ENCODE data around the gene SP9. TPM values are rescaled to one million over a fixed set of nuclear protein-coding genes. Genes with fewer than 3 reads are reported as not detected.
"Not testable (repeated sequence)": the region's sequence is repeated elsewhere in the genome, so short reads cannot be mapped to it uniquely, and the experiment has no call there.

Gene SP9
- total RNA-seq, 6 experiments from 2014 or later: not detected

DNA sequence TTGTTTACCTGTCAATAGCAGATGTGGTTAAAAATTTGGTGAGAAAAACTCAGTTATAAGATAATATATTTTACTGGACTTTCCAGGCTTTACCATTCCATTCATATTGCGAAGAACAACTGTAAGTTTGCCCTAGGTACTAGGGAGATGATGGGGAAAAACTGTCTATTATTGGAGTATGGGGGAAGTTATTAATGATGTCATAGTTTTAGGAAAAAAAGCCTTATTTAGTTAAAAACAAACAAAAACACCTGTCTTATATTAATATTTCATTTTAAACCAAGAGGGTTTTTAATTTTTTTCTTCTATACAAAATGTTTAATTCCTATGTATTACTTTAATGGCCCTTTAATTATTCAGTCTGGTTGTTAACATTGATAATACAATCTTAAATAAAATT lies 18.2 kb downstream of the SP9 start:
- Histone ChIP-seq H3K27ac (no peak overlapping the region), H3K27me3 (no peaks in the 10 kb centered on the region), H3K4me1 (peaks cover 0 to 9% (median 0%) of the 10 kb centered on the region in 4 donors), H3K9me3 (no peaks in the 10 kb centered on the region), H3K36me3 (peaks cover 0 to 22% (median 2%) of the 10 kb centered on the region in 4 donors), H3K4me3 (no peak overlapping the region)
- WGBS (ENCODE audit: insufficient coverage, low coverage, low lambda C conversion rate, missing lambda C conversion rate): 100% methylated on average over 1 of the region's 1 CpG
- TF ChIP-seq POLR2A (IDR thresholded peaks at IDR 0.05): no peak
- TF ChIP-seq, protein P1, sequence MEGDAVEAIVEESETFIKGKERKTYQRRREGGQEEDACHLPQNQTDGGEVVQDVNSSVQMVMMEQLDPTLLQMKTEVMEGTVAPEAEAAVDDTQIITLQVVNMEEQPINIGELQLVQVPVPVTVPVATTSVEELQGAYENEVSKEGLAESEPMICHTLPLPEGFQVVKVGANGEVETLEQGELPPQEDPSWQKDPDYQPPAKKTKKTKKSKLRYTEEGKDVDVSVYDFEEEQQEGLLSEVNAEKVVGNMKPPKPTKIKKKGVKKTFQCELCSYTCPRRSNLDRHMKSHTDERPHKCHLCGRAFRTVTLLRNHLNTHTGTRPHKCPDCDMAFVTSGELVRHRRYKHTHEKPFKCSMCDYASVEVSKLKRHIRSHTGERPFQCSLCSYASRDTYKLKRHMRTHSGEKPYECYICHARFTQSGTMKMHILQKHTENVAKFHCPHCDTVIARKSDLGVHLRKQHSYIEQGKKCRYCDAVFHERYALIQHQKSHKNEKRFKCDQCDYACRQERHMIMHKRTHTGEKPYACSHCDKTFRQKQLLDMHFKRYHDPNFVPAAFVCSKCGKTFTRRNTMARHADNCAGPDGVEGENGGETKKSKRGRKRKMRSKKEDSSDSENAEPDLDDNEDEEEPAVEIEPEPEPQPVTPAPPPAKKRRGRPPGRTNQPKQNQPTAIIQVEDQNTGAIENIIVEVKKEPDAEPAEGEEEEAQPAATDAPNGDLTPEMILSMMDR (IDR thresholded peaks at IDR 0.05): no peak
- intact Hi-C loops (cut with DNase I): no loop called here
- DNase-seq: no peak
- no peak for ATAC-seq

DNA sequence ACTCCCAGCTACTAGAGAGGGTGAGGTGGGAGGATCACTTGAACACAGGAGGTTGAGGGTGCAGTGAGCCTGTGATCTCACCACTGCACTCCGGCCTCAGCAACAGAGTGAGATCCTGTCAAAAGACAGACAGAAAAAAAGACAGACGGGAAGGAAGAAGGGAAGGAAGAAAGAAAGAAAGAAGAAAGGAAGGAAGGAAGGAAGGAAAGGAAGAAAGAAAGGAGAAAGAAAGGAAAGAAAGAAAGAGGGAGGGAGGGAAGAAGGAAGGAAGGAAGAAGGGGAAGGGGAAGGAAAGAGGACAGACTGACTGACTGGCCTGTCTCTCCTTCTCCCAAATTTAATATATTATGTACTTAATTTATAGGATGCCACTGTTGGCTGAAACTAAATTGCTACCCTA lies 21.6 kb downstream of the SP9 start:
- WGBS (ENCODE audit: insufficient coverage, low coverage, low lambda C conversion rate, missing lambda C conversion rate): 88% methylated on average over 2 of the region's 2 CpGs
- H3K36me3 ChIP-seq: peaks cover 0 to 10% (median 0%) of the 10 kb centered on the region in 4 donors
- TF ChIP-seq, protein P1 (IDR thresholded peaks at IDR 0.05): no peak
- no peak for TF ChIP-seq POLR2A (IDR thresholded peaks at IDR 0.05)
- DNase-seq (no peak), ATAC-seq (no peak)
- intact Hi-C loops (cut with DNase I): no loop called here
- no peaks in the 10 kb centered on the region for H3K27me3 ChIP-seq
- no peak overlapping the region for H3K27ac ChIP-seq
- no peaks in the 10 kb centered on the region for H3K4me1 ChIP-seq
- no peak overlapping the region for H3K4me3 ChIP-seq
- H3K9me3 ChIP-seq: no peaks in the 10 kb centered on the region

DNA sequence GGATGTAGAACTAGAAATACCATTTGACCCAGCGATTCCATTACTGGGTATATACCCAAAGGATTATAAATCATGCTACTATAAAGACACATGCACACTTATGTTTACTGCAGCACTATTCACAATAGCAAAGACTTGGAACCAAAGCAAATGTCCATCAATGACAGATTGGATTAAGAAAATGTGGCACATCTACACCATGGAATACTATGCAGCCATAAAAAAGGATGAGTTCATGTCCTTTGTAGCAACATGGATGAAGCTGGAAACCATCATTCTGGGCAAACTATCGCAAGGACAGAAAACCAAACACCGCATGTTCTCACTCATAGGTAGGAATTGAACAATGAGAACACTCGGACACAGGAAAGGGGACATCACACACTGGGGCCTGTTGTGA lies 24.9 kb downstream of the SP9 start:
- H3K27me3 ChIP-seq; H3K4me1 ChIP-seq; H3K4me3 ChIP-seq; ATAC-seq; intact Hi-C loops (cut with DNase I); DNase-seq; H3K27ac ChIP-seq; H3K9me3 ChIP-seq; H3K36me3 ChIP-seq: not testable (repeated sequence)
- WGBS (ENCODE audit: insufficient coverage, low coverage, low lambda C conversion rate, missing lambda C conversion rate): 100% methylated on average over 4 of the region's 4 CpGs

DNA sequence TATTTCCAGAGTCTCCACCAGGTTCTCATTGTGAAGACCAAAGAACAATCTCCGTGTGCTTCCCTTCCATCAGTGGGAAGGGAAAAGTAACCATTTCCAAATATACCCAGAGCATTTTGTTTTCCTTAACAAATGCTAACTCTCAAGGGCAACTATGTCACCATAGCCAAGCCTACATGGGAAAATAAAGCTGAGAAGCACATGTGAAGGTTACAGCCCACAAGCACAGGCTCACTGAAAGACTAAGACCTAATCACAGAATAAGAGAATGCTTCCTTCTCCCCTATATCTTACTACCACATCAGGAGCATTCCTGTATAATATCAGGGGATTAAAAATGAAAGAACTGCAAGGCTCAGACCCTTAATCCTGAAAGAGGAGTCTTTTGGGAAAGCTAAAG lies 28.2 kb downstream of the SP9 start:
- no peak for DNase-seq
- intact Hi-C loops (cut with DNase I): no loop called here
- no peak for ATAC-seq
- Histone ChIP-seq H3K27me3 (no peaks in the 10 kb centered on the region), H3K27ac (no peak overlapping the region), H3K4me1 (no peaks in the 10 kb centered on the region), H3K9me3 (no peaks in the 10 kb centered on the region), H3K36me3 (peaks cover 0 to 3% (median 0%) of the 10 kb centered on the region in 4 donors), H3K4me3 (no peak overlapping the region)
- TF ChIP-seq, protein P1 (IDR thresholded peaks at IDR 0.05): no peak
- TF ChIP-seq POLR2A (IDR thresholded peaks at IDR 0.05): no peak
- WGBS (ENCODE audit: insufficient coverage, low coverage, low lambda C conversion rate, missing lambda C conversion rate): 90% methylated on average over 1 of the region's 1 CpG

DNA sequence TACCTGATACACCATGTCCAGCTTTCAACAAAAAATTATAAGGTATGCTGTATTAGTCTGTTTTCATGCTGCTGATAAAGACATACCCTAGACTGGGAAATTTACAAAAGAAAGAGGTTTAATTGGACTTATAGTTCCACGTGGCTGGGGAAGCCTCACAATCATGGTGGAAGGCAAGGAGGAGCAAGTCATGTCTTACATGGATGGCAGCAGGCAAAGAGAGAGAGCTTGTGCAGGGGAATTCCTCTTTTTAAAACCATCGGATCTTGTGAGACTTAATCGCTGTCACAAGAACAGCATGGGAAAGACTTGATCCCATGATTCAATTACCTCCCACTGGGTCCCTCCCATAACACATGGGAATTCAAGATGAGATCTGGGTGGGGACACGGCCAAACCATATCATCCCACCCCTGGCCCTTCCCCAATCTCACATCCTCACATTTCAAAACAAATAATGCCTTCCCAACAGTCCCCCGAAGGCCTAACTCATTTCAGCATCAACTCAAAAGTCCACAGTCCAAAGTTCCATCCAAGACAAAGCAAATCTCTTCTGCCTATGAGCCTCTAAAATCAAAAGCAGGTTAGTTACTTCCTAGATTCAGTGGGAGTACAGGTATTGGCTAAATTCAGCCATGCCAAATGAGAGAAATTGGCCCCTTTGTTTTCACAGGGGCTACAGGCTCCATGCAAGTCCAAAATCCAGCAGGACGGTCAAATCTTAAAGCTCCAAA lies 28.9 kb downstream of the SP9 start:
- H3K36me3 ChIP-seq; H3K4me3 ChIP-seq; H3K4me1 ChIP-seq; DNase-seq; intact Hi-C loops (cut with DNase I); H3K27ac ChIP-seq; H3K27me3 ChIP-seq; H3K9me3 ChIP-seq; ATAC-seq: not testable (repeated sequence)
- WGBS (ENCODE audit: insufficient coverage, low coverage, low lambda C conversion rate, missing lambda C conversion rate): 83% methylated on average over 3 of the region's 6 CpGs

Measured in right lobe of liver (tissue), 6 donors.